ENCODE measurements around the gene TECPR1. TPM values are rescaled to one million over a fixed set of nuclear protein-coding genes. Genes with fewer than 3 reads are reported as not detected.
"Not testable (repeated sequence)": the region's sequence is repeated elsewhere in the genome, so short reads cannot be mapped to it uniquely, and the experiment has no call there.

TECPR1 gene
- total RNA-seq, 1 experiment from 2014 or later: 4.8 TPM

GRCh38 chr7:98223351-98223897, 28.6 kb downstream of the TECPR1 start:
- Histone ChIP-seq H3K27me3 (no peaks in the 10 kb centered on the region), H3K9me3 (no peaks in the 10 kb centered on the region), H3K4me3 (no peak overlapping the region), H3K36me3 (no peaks in the 10 kb centered on the region)
- no peak for DNase-seq

DNA sequence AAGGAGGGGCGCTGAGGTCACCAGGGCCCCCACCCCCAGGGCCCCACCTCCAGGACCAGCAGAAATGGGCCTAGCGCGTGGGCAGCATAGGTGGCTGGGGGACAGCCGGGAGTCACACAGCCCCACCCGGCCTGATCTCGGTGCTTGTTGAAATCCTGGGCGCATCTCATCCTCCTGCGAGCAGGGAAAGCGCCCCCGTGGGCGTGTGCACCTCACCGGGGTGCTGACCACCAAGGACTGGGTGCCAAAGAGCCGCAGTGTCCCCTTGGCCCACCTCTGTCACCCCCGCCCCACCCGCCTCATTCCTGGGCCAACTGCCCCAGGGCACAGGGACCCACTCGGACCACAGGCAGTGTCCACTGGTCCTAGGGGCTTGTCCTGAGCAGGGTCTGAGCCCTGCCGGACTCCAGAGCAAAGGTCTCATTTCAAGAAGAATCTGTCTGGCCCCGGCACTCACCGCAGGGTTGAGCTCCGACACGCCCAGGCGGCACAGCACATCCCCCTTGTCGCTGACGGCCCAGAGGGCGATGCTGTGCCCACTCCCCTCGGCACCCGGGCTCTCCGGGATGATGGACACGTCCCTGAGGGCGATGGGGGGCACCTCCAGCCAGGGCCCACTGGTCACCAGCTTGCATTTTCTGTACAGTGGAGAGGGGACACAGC, 29.4 kb downstream of the TECPR1 start:
- no peak for DNase-seq
- Histone ChIP-seq H3K4me3 (no peak overlapping the region), H3K9me3 (no peaks in the 10 kb centered on the region), H3K27me3 (no peaks in the 10 kb centered on the region), H3K36me3 (no peaks in the 10 kb centered on the region)

- Histone ChIP-seq H3K27me3 (no peaks in the 10 kb centered on the region), H3K9me3 (no peaks in the 10 kb centered on the region), H3K36me3 (no peaks in the 10 kb centered on the region), H3K4me3 (no peak overlapping the region)
- DNase-seq: no peak
Observed at GRCh38 chr7:98221611-98222532, 30.2 kb downstream of the TECPR1 start.

GRCh38 chr7:98219382-98219781, 32.6 kb downstream of the TECPR1 start:
- H3K27me3 ChIP-seq, H3K9me3 ChIP-seq, H3K36me3 ChIP-seq, DNase-seq, H3K4me3 ChIP-seq: not testable (repeated sequence)

DNA sequence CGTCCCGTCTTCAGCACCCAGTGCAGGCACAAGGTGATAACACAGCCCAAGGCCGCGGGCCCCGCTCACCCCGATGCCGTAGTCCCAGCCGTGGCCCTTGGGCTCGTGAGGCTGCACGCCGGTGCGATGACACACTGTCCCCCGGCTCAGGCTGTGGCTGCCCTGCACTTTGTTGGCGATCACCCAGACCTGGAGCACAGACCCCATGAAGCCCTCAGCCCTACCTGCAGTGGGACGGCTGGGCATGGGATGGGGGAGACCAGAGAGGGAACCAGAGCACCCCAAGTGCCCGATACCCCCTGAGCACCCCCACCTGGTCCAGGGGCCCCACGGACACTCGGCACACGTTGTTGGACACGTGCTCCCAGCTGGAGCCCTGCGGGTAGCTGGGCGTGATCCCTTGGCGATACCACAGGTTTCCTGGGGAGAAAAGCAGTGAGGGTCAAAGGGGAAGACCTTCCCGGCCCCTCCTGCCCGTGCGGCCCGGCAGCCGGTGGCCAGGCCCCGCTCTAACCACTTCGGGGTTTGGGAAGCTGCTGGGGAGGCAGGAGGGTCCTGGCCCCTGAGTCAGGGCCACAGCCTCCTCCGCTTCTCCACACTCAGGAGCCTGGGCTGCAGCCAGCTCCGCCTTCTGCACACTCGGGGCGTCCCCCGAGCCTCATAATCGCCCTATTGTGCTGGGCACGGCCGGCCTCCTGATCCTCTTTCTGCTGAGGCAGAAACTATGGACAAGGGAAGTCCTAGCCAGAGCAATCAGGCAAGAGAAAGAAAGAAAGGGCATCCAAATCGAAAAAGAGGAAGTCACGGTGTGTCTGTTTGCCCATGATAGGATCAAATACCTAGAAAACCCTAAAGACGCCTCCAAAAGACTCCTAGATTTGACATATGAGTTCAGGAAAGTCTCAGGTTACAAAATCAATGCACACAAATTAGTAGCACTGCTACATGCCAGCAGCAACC, 34.1 kb downstream of the TECPR1 start:
- Histone ChIP-seq H3K4me3 (no peak overlapping the region), H3K9me3 (no peaks in the 10 kb centered on the region), H3K27me3 (no peaks in the 10 kb centered on the region), H3K36me3 (no peaks in the 10 kb centered on the region)
- DNase-seq: no peak

DNA sequence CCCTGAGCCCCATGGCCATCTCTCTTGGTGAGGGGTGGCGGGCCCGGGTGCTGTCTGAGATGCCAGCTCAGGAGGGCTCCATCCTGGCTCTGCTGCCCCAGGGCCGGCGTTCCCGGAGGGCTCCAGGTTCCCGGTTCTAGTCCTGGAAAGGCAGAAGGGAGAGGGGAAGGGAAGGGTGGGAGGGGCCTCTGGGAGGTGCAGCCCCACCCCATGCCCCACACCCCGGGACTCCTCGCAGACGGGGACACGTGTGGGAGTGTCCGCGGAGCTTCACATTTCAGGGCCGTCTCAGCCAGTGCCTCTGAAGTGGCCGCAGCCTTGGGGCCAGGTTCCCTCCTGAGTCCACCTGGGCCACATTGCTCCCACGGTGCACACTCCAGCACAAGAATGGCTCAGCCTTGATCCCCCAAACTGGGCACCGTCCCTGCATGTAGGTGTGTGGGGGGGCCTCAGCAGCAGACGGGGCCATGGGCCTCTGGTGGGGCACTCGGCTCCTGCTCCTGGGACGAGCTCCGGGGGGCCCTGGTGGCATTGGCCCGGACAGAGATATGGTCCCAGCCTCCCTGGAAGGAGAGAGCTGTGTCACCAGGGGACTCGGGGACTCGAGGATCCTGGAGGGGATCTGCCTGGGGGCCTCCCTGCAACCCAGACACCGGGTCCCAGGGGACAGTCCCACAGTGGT, 35.0 kb downstream of the TECPR1 start:
- H3K27me3 ChIP-seq: no peaks in the 10 kb centered on the region
- DNase-seq: no peak
- H3K4me3 ChIP-seq: no peak overlapping the region
- H3K36me3 ChIP-seq: no peaks in the 10 kb centered on the region
- no peaks in the 10 kb centered on the region for H3K9me3 ChIP-seq

DNA sequence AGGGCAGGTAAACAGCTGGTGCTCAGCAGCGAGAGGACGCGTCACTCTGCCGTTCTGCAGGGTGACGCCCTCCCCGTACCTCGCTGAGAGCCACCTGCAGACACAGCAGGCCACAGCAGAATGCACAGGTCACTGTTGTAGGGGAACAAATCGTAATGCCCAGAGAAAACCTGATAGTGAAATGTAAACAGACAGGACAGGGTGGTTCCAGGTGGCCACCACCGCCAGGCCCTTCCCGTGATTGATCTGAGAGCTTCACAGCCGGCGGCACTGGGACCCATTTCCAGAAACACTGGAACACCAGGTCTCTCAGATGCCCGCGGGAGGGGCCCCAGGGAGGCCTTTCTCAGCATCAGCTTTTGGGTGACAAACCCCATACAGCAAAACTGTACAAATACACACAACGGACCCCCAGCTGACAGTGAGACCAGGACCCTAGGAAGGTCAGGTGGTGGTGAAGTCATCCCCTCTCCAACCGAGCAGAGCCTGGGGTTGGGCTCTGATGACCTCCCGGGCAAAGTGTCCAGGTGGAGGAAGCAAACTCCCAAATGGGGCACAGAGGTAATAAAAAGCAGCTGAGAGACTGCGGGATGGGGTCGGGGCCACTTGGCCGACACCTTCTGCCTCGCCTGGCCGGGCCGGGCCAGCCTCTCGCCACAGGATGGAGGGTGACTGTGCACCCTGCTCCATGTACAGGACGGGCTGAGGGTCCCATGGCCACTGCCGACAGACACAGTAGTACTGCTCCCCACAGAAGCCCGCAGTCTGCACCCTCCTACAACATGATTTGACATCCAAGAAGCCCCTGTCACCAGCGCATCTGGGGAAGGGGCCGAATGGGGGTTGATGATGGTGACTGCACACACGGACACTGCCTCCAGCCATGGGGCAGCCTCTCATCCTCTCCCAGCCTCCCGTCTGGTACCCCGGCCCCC, 36.2 kb downstream of the TECPR1 start:
- Histone ChIP-seq H3K36me3 (no peaks in the 10 kb centered on the region), H3K4me3 (no peak overlapping the region), H3K27me3 (no peaks in the 10 kb centered on the region), H3K9me3 (no peaks in the 10 kb centered on the region)
- no peak for DNase-seq

GRCh38 chr7:98214811-98215321, 37.2 kb downstream of the TECPR1 start:
- no peaks in the 10 kb centered on the region for H3K36me3 ChIP-seq
- no peak for DNase-seq
- no peak overlapping the region for H3K4me3 ChIP-seq
- no peaks in the 10 kb centered on the region for H3K27me3 ChIP-seq
- no peaks in the 10 kb centered on the region for H3K9me3 ChIP-seq

DNA sequence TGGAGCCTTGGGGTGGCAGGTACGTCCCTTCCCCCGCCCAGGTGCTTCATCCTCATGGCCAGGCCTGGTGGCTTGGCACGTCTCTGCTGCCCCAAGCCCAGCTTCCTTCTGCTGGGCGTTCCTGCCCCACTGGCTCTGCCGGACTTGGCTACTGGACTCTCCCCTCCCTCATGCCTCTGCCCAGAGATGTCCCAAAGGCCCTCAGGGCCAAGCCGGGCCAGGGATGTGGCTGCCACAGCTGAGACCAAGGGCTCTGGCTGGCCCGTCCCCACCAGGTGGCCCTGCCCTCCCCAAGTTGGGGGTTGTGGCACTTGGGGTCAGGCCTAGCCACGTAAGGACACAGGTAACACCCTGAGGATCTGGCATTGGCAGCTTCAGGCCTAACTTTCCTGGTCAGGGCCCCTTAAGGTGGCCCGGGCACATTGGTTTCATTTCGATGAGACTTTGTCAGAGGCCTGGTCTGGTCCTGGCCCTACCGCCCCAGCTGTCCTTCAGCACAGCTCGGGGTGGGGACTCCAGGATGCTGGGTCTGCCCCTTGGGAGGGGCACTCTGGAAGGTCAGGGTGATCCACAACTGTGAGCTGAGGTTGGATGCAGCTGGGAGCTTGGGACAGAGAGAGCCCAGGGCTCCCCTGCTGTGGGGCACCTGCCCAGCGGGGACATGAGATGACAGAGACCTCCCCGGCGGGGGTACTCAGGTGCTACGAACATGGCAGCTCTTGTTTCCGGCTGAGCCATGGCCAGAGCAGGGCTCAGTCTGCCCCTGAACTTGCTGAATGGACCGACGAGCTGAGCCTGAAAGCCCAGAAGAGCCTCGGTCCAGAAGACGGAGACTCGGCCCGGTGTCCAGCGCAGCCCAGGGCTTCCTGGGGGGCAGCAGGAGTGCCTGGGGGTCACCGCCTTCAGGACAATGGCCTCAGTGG, 37.9 kb downstream of the TECPR1 start:
- Histone ChIP-seq H3K27me3 (no peaks in the 10 kb centered on the region), H3K36me3 (no peaks in the 10 kb centered on the region), H3K4me3 (no peak overlapping the region), H3K9me3 (no peaks in the 10 kb centered on the region)
- DNase-seq: no peak

DNA sequence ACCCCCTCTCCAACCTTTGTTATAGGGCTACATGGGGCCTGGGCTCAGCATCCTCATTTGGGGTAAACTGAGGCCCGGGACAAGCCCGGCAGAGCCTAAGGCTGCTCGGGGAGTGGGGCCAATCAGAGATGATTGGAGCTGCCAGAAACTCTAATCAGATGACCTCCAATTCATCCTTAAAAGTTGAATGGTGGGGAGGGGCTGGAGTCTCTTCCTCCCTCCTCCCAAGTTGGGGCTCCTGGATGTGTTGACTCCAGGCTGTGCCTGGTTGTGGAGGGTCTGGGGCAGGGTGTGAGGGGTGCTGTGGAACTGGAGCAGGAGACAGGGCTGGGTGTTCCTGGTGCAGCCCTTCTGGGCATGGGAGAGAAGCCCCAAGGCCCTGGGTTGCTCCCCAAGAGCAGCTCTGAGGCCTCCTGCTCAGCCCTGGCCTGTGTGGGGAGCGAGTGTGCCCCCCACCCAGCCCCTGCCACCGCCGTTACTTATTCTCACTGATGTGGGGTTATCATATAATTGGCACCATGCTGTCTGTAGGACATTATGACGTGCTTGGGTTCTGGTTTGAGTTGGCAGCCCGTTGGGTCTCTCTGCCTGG, 38.6 kb downstream of the TECPR1 start:
- Histone ChIP-seq H3K36me3 (no peaks in the 10 kb centered on the region), H3K27me3 (no peaks in the 10 kb centered on the region), H3K4me3 (no peak overlapping the region), H3K9me3 (no peaks in the 10 kb centered on the region)
- no peak for DNase-seq

- Histone ChIP-seq H3K36me3 (no peaks in the 10 kb centered on the region), H3K9me3 (no peaks in the 10 kb centered on the region), H3K27me3 (no peaks in the 10 kb centered on the region), H3K4me3 (no peak overlapping the region)
- no peak for DNase-seq
Observed at GRCh38 chr7:98212532-98213041, 39.4 kb downstream of the TECPR1 start.

DNA sequence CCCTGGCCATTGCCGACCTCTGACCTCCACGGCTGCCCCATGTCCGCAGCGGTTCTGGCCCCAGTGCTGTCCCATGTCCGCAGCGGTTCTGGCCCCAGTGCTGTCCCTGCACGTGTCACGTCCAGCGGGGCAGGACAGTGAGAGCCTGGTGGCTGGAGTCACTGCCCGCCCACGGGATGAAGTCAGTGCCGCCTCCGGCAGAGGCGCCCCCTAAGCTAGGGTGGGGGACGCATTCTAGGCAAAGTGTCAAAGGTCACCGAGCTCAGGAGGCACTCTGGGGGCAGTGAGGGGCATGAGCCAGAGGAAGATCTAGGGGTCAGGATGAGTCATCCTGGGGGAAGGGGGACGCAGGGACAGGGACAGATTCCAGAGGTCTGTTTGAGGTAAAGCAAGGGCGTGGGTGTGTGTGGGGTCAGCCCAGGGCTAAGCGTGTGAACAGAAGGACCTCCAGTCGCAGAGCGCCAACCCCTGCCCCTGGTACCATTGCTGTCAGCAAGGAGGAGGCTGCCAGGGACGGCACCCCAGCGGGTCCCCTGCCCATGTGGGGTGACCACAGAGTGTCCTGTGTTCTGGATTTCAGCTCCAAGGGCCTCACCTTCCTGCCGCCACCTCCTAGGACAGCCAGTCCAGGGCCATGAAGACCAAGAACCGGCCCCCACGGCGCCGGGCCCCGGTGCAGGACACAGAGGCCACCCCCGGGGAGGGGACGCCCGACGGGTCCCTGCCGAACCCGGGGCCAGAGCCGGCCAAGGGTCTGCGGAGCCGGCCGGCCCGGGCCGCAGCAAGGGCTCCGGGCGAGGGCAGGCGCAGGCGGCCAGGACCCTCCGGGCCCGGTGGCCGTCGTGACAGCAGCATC, 40.1 kb downstream of the TECPR1 start:
- no peaks in the 10 kb centered on the region for H3K27me3 ChIP-seq
- DNase-seq: no peak
- H3K9me3 ChIP-seq: no peaks in the 10 kb centered on the region
- H3K36me3 ChIP-seq: no peaks in the 10 kb centered on the region
- no peak overlapping the region for H3K4me3 ChIP-seq

DNA sequence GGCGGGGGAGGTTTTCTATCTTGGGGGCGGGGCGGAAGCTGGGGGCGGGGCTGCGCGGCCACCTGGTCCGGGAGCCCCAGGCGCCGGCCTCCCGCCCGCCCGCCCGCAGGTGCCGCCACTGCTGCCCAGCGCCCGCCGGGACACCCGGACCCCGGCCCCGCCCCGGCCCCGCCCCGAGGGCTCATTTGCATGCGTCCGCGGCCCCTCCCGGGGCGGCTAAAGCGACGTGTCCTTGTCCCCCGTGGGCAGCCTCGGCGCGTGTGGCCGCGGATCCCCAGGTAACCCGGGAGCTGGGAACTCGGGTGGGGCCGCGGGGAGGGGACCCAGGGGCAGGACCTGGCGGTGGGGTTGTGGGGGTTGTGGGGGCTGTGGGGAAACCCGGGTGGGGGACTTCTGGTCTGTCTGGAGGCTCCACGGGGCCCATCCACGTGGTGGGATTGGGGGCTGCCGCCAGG, 40.8 kb downstream of the TECPR1 start, which contains the start of gene BHLHA15:
Gene BHLHA15 (plus strand): TSS at position 219 of the 455 bp plus-strand sequence. CDS start 871 bp downstream, outside the sequence.
- DNase-seq: peak; percentile 29
- Histone ChIP-seq H3K4me3 (no peak within 1 kb of the TSS), H3K9me3 (no peaks in the 10 kb centered on the region), H3K27me3 (no peaks in the 10 kb centered on the region), H3K36me3 (no peaks in the 10 kb centered on the region)
